Epithelial cell of esophagus (primary cell): Measurements from ENCODE around the gene ITLN1.

Source experiments
- DNase-seq: peaks from one replicate; pipeline ENCODE4 v3.0.0; 2010; ENCODE audit warnings: low read depth
- H3K4me3 ChIP-seq: 2 replicates; pipeline ENCODE4 v1.5.1; 2011; ENCODE audit warnings: mild to moderate bottlenecking, low read length, control low read depth
- CTCF ChIP-seq: IDR thresholded peaks from 2 replicates; pipeline ENCODE4 v1.5.1; 2011; ENCODE audit warnings: low read depth, mild to moderate bottlenecking, low read length, control low read depth, inconsistent platforms; ENCODE audit not compliant: insufficient read depth; ENCODE audit errors: missing control alignments

ITLN1 gene

GRCh38 chr1:160862203-160863060, 22.5 kb downstream of the ITLN1 start, which contains the start of gene CD244:
TSS of gene CD244 (minus strand) at chr1:160862887. CDS start at chr1:160862677, 210 bp downstream.
- DNase-seq = peak; percentile 79
- TF ChIP-seq CTCF = no peak
- H3K4me3 ChIP-seq = no peak within 1 kb of the TSS

- TF ChIP-seq CTCF = no peak
- H3K4me3 ChIP-seq = no peak overlapping the region
- DNase-seq = no peak
These were observed 24.0 kb downstream of the ITLN1 start for GRCh38 chr1:160860840-160861505.

- no peak overlapping the region for H3K4me3 ChIP-seq
- no peak for DNase-seq
- TF ChIP-seq CTCF = no peak
These were observed 25.8 kb downstream of the ITLN1 start for GRCh38 chr1:160859166-160859565.

- H3K4me3 ChIP-seq = no peak overlapping the region
- peak; percentile 18 for DNase-seq
- no peak for TF ChIP-seq CTCF
These were observed 26.5 kb downstream of the ITLN1 start for GRCh38 chr1:160858507-160858906.

- H3K4me3 ChIP-seq = no peak overlapping the region
- DNase-seq = no peak
- no peak for TF ChIP-seq CTCF
These were observed 26.9 kb downstream of the ITLN1 start for GRCh38 chr1:160858097-160858496.

GRCh38 chr1:160855181-160855981, 29.6 kb downstream of the ITLN1 start:
- no peak overlapping the region for H3K4me3 ChIP-seq
- no peak for TF ChIP-seq CTCF
- DNase-seq = no peak
